ENCODE measurements around the gene MZT2B. TPM values are rescaled to one million over a fixed set of nuclear protein-coding genes. Genes with fewer than 3 reads are reported as not detected.
"Not testable (repeated sequence)": the region's sequence is repeated elsewhere in the genome, so short reads cannot be mapped to it uniquely, and the experiment has no call there.

Gene MZT2B
- total and polyA plus RNA-seq, 2 of the 13 experiments (the other 11 are each of a cell fraction or from before 2014, with no cell fraction given), result 253 to 410 TPM

GRCh38 chr2:130180404-130181324 lies 1.4 kb upstream of the MZT2B start:
- in situ Hi-C loops (cut with HindIII; ENCODE audit: extremely low pct_ligation_motif_present, low pct_unique_long_range_greater_than_20kb), result loop anchor here (5.0 to 25.0 kb wide), 2 partner anchors 152 to 1307 kb away; partner anchors contain the start of genes MZT2A and TUBA3D
- POLR2A ChIA-PET, result interaction anchor here (0.7 to 1.8 kb wide), 7 partner anchors 10 to 175 kb away, joined by 3 to 32 read pairs (median 5); partner anchors contain the start of genes IMP4 and PTPN18
- not testable (repeated sequence) for FAIRE-seq

More at GRCh38 chr2:130180404-130181324, 1.4 kb upstream of the MZT2B start:
- ATAC-seq; DNase-seq (ENCODE audit: low spot score); H3K27me3 ChIP-seq (ENCODE audit: control insufficient read depth in 1 of 2, insufficient read depth in 2 of 2, low read length in 2 of 2); H3K9me3 ChIP-seq (ENCODE audit: low read length); H4K20me1 ChIP-seq (ENCODE audit: insufficient read depth, low read length); H2AFZ ChIP-seq (ENCODE audit: low read length); TF ChIP-seq NONO (IDR thresholded peaks at IDR 0.05): not testable (repeated sequence)
- 8% methylated on average over 38 of the region's 38 CpGs for WGBS (ENCODE audit: low lambda C conversion rate)
- H3K36me3 ChIP-seq (replicated peaks in 1 of 2; ENCODE audit: control insufficient read depth in 1 of 2, insufficient read depth in 2 of 2, low read length in 2 of 2), result peaks cover 7 to 21% of the 10 kb centered on the region in 2 experiments; a peak in 4 of 5 replicates
- peak overlapping the region; percentile 92 for H3K27ac ChIP-seq (ENCODE audit: extremely low read length, insufficient read depth, low read length)
- CTCF ChIA-PET (ENCODE audit: low intra/inter-chr PET ratio, low total read pairs), result interaction anchor here (1.8 kb wide), 1 partner anchor 152 kb away, joined by 19 read pairs; no protein-coding TSS in a partner anchor
- BruUV-seq (replicated peaks), result TSS peak; percentile 65
- H3K9ac ChIP-seq (ENCODE audit: insufficient read depth, low read depth, low read length), result peak overlapping the region; percentile 99
- peak; percentile 1; the same call in 1 of the 2 replicates for TF ChIP-seq ZNF296 (CRISPR knock-in tag; conservative IDR thresholded peaks at IDR 0.05)
- peak; percentile 53; the same call in 1 of the 2 replicates for TF ChIP-seq ZNF432 (CRISPR knock-in tag; IDR thresholded peaks at IDR 0.05; ENCODE audit: borderline replicate concordance)
- 0 out of 2 replicates have a peak, but pooled peaks have one; percentile 1 for TF ChIP-seq REL (CRISPR knock-in tag; conservative IDR thresholded peaks at IDR 0.05)
- TF ChIP-seq ZNF430 (CRISPR knock-in tag; IDR thresholded peaks at IDR 0.05), result peak; percentile 38; the same call in 1 of the 2 replicates
- TF ChIP-seq NONO (CRISPR knock-in tag; conservative IDR thresholded peaks at IDR 0.05), result peak; percentile 1; the same call in 1 of the 2 replicates
- TF ChIP-seq FOSL2 (CRISPR knock-in tag; IDR thresholded peaks at IDR 0.05), result peak; percentile 53
- peak; percentile 0; the same call in 1 of the 2 replicates for TF ChIP-seq FOXJ3 (CRISPR knock-in tag; IDR thresholded peaks at IDR 0.05; ENCODE audit: borderline replicate concordance)
- peak; percentile 41; the same call in 1 of the 2 replicates for TF ChIP-seq PITX1 (CRISPR knock-in tag; IDR thresholded peaks at IDR 0.05)
- TF ChIP-seq, protein P1, sequence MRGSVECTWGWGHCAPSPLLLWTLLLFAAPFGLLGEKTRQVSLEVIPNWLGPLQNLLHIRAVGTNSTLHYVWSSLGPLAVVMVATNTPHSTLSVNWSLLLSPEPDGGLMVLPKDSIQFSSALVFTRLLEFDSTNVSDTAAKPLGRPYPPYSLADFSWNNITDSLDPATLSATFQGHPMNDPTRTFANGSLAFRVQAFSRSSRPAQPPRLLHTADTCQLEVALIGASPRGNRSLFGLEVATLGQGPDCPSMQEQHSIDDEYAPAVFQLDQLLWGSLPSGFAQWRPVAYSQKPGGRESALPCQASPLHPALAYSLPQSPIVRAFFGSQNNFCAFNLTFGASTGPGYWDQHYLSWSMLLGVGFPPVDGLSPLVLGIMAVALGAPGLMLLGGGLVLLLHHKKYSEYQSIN (CRISPR knock-in tag; IDR thresholded peaks at IDR 0.05; ENCODE audit: borderline replicate concordance), result peak; percentile 89; the same call in 1 of the 2 replicates
- 0 out of 2 replicates have a peak, but pooled peaks have one; percentile 20 for TF ChIP-seq ZNF510 (CRISPR knock-in tag; IDR thresholded peaks at IDR 0.05; ENCODE audit: low read depth)
- TF ChIP-seq SIN3A (IDR thresholded peaks at IDR 0.05; ENCODE audit: borderline replicate concordance, low read depth, low read length), result peak; percentile 63; the same call in 1 of the 2 replicates
- peak; percentile 25 for TF ChIP-seq ZEB1 (IDR thresholded peaks at IDR 0.05; ENCODE audit: insufficient replicate concordance, low read depth)
- TF ChIP-seq, protein P2, sequence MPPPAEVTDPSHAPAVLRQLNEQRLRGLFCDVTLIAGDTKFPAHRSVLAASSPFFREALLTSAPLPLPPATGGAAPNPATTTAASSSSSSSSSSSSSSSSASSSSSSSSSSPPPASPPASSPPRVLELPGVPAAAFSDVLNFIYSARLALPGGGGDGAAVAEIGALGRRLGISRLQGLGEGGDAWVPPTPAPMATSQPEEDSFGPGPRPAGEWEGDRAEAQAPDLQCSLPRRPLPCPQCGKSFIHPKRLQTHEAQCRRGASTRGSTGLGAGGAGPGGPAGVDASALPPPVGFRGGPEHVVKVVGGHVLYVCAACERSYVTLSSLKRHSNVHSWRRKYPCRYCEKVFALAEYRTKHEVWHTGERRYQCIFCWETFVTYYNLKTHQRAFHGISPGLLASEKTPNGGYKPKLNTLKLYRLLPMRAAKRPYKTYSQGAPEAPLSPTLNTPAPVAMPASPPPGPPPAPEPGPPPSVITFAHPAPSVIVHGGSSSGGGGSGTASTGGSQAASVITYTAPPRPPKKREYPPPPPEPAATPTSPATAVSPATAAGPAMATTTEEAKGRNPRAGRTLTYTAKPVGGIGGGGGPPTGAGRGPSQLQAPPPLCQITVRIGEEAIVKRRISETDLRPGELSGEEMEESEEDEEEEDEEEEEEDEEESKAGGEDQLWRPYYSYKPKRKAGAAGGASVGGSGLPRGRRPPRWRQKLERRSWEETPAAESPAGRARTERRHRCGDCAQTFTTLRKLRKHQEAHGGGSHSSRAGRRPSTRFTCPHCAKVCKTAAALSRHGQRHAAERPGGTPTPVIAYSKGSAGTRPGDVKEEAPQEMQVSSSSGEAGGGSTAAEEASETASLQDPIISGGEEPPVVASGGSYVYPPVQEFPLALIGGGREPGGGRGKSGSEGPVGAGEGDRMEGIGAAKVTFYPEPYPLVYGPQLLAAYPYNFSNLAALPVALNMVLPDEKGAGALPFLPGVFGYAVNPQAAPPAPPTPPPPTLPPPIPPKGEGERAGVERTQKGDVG (CRISPR knock-in tag; IDR thresholded peaks at IDR 0.05; ENCODE audit: borderline replicate concordance), result peak; percentile 33; the same call in 1 of the 2 replicates
- intact Hi-C loops (cut with micrococcal nuclease; ENCODE audit: unreplicated experiment), result loop anchor here (1.0 kb wide), 1 partner anchor 157 kb away; no protein-coding TSS in a partner anchor
- peak overlapping the region; percentile 97 to 99 (median 99) for H3K4me3 ChIP-seq (replicated peaks in 1 of 3; ENCODE audit: insufficient read depth in 1 of 3, low read depth in 2 of 3, low read length in 3 of 3)
- H3K4me1 ChIP-seq (ENCODE audit: insufficient read depth, low read length), result peaks cover 35% of the 10 kb centered on the region
- peaks cover 75% of the 10 kb centered on the region for H3K79me2 ChIP-seq (ENCODE audit: insufficient read depth, low read length)
- H3K4me2 ChIP-seq (ENCODE audit: low read depth, low read length), result peak overlapping the region; percentile 85

Data from HepG2 (cell line).